T-helper 2 cell treated with Interferon-gamma antibody and Interleukin-4, amounts not matched to agents 100 ng/mL and 5 ng/mL, for 36 hours (primary cell): ENCODE results near the gene HIBADH. TPM values are rescaled to one million over a fixed set of nuclear protein-coding genes. Genes with fewer than 3 reads are reported as not detected.

Experiments used
- intact Hi-C: fragments of 100-400 bp; cut with micrococcal nuclease; formaldehyde crosslinking; loops from one replicate; pipeline ENCODE4 v1.15.1; 2023
- total RNA-seq: library from RNA; stranded (reverse); gene quantifications from 2 replicates; pipeline ENCODE4 v1.2.3, GENCODE V29; 2022

HIBADH gene
- total RNA-seq, result 14.5 TPM in 2 replicates

DNA sequence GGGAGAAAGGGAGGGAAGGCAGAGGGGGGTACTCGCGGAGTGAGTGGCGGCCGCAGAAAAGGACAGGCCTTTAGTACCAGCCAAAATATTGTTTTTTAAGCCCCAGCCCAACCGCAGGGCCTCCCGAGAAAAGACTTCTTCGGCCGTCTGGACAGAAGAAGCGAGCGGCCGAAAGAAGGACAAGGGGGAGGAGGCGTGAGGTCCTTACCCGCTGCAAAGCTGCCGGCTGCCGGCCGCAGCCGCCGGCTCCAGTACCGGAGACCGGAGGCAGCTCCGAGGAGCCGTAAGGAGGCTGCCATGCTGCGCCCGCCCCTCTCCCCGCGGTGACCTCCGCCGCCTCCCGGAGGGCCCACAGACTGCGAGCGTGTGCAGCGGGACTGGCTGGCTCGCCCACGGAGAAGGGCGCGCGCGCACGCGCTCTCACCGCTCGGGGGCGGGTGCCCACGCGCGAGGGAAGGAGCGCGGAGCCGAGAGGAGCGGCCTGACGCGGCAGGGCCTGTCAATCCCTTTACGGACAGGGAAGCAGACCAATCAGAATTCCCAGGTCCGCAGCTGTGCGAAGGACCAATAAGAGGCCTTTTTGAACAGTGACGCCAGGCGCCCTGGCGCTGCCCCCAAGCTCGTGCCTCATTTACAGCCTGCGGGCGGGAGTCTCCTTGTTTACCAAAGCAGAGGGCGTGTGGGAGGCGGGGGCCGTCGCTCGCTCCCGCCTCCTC, at the start of gene HIBADH:
Gene HIBADH (minus strand): TSS at position 394 of the 716 bp plus-strand sequence. CDS start 95 bp downstream, at position 299.
- intact Hi-C loops, result loop anchor here (1.0 to 10.0 kb wide), 4 partner anchors 78 to 1458 kb away; partner anchors contain the start of genes CBX3, HNRNPA2B1, SKAP2 and TAX1BP1

DNA sequence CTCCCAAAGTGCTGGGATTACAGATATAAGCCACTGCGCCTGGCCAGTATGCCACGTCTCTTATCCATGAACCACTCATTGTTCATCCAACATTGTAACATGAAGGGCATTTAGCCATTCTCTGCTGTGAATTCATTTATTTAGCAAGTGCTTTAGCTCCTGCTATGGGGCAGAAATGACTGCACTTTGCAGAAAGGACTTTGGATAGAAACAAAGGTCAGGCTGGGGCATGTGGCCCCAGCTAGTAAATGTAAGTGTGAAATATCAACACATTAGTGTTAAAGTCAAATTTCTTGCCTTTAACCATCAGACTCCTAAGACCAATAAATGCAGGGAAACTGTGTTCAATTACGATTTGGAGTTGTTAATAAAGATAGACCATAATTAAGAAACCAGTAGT, 49.5 kb upstream of the HIBADH start:
- intact Hi-C loops, result no loop called here

DNA sequence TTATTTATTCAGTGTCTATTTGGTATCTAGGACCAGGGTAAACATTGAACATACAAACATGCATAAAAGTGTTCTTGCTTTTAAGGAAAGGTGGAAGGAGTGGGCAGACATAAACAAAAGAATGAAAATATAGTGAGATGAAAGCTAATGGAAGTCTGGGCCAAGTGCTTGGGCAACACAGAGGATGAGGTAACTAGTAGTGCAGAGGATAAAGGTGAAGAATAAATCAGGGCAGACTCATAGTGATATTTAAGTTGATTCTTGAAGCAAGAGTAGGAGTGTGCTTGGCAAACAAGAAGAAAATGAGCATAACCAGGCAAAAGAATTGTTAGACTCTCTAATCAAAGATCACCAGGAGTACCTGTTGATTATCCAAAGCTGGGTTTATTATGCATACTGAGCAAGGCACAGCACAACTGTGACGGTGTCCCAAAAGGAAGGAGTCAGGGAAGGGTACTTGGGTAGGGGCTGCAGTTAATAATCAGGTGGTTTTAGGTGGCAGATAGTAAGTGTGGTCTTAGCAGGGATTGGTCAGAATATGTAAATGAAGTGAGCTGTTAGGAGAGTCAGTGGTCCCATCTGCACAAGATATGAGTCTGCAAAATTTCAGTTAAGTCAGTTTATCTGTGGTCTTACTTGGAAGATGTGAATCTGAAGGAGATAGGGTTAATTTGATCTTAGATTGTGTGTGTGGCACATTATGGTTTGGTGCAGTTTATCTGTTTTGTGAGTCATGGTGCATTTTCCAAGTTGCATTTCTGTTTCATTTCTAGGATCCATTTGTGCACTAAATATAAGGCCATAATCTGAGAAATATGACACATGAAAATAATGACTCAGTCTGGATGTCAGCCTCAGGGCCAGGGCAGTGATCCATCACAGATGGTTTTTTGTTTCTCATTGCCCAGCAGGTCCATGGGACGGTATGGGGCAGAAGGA, 46.7 kb upstream of the HIBADH start:
- intact Hi-C loops, result no loop called here

DNA sequence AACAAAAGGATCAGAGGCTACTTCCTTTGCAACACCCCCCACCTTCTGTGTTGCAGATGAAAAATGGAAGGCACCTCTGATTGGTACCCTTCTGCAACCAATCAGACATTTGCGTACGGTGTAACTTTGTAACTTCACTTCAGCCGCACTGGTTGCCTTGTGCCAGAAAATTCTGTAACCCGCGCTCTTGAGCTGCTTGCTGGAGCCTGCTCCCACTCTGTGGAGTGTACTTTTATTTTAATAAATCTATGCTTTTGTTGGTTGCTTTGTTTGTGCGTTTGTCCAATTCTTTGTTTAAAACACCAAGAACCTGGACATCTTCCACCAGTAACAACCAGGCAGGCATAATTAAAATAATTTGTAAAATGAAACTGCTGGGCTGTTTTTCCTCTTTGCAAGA, 45.8 kb upstream of the HIBADH start:
- intact Hi-C loops, result no loop called here

GRCh38 chr7:27705200-27705594, 42.5 kb upstream of the HIBADH start:
- intact Hi-C loops, result no loop called here

- intact Hi-C loops, result no loop called here
Measured at GRCh38 chr7:27704422-27705199, 41.9 kb upstream of the HIBADH start.

DNA sequence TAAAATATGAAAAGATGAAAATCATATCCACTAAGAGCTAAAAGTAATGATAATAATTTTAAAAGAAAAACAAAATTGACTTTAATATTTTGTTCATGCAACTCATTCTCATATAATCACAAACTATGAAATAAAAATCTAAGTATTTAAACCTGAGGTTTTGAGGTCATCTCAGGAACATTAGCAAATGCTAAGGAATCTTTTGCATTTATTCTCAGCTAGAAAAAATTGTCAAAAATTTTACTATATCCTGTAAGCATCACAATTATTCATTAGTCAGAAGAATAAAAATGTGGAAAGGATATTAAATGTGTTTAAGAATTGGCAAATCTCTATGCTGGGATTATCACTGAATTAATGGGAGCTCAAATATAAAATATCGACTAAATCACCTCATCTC, 40.5 kb upstream of the HIBADH start:
- intact Hi-C loops, result no loop called here

DNA sequence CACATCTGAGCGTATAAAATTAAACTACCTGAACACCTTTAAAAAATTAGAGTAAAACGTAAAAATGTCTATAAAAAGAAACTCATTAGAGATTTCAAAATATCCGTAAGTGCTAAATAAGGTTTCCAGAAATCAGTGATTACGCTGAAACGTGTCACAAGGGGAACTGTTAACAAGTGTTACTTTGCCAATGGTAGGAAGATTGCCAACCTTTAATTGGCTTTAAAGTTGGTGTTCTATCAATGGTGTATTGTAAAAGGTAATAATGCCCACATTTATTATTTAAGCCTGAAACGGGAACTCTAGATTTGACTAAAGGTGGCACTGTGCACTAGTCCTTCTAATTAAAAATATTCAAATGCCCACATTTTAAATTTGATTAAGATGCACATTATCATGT, 37.8 kb upstream of the HIBADH start:
- intact Hi-C loops, result no loop called here

GRCh38 chr7:27699751-27700150, 37.1 kb upstream of the HIBADH start:
- intact Hi-C loops, result no loop called here

DNA sequence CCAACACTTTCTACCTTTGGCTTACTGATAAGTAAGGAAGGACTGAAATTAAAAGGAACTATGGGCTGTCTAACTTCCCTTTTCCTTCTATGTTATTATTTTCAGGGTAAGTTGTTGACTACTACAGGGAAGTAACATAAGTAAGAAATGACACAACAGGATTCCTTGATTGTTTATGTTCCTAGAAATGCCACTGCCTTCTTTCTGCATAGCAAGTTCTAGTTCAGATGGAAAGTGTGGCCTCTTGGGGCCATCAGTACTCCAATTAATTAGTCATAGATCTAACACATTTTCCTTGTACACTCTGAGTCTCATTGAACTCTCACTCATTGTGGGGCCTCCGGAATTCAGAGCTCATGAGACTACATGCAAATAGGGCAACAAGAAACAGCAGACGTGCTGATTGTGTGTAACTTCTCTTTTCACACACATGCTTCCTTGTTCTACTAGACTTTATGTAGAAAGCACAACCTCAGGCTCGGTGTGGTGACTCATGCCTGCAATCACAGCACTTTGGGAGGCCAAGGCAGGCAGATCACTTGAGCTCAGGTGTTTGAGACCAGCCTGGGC, 35.3 kb upstream of the HIBADH start:
- intact Hi-C loops, result no loop called here

GRCh38 chr7:27695096-27695495, 32.4 kb upstream of the HIBADH start:
- intact Hi-C loops, result no loop called here

DNA sequence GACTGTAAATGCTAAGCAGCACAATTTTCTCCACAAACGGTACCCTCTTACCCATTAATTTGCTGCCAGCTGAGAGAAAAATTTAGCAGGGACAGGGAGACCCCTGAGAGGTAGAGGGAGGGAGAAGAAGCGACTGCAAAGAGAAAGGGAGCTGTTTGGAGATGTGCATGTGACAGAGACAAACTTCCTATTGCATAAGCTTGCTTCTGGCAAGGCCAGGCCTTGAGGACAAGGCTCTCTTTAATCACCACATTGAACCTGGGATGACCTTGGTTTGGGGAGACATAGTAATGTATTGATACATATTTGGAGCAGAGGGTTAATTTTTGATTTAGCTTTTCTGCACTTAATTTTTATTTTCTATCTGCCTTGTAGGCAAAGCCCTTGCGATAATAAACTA, 31.1 kb upstream of the HIBADH start:
- intact Hi-C loops, result no loop called here

- intact Hi-C loops, result no loop called here
Measured at GRCh38 chr7:27690649-27691048, 28.0 kb upstream of the HIBADH start.

- intact Hi-C loops, result loop anchor here (2.0 kb wide), 2 partner anchors 85 to 331 kb away; no protein-coding TSS in a partner anchor
Measured at GRCh38 chr7:27689591-27690164, 27.0 kb upstream of the HIBADH start.

DNA sequence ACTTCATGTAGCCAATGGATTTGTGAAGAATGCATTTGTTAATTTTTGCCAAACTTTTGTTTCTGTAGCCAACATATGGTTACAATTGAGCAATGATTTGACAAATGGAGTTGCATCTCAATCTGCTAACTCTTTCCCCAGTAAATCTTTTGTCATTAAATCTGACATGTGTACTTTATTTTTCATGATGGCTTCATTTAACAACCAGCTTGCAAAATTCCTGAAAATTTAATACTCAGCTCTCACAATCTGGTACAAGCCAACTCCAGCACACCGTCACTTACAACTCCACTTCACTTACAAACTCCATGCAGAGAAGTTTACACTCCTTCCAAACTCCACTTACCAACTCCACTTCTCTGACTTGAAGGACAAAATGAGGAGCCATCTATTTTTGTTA, 26.5 kb upstream of the HIBADH start:
- intact Hi-C loops, result loop anchor here (2.0 kb wide), 2 partner anchors 86 to 332 kb away; no protein-coding TSS in a partner anchor

- intact Hi-C loops, result loop anchor here (2.0 kb wide), 2 partner anchors 86 to 332 kb away; no protein-coding TSS in a partner anchor
Measured at GRCh38 chr7:27688646-27689045, 26.0 kb upstream of the HIBADH start.

DNA sequence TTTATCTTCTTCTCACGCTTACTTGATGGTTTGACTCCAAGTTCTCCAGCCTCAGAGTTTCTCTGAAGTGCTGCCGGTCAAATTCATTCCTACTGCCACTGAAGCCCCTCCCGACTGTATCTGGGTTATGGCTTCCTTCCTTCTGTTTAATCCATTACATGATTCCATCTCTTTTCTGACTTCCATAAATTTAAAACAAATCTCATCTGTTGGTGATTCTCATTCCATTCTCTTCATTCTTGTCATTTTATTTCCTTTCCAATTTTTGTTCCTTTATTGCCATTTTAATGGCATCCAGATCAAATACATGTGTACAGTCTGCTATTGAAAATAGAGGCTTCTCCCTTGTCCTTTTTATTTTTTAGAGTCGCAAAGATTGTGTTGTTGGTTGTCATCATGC, 25.4 kb upstream of the HIBADH start:
- intact Hi-C loops, result loop anchor here (2.0 kb wide), 2 partner anchors 87 to 333 kb away; no protein-coding TSS in a partner anchor

- intact Hi-C loops, result no loop called here
Measured at GRCh38 chr7:27686315-27686714, 23.6 kb upstream of the HIBADH start.

GRCh38 chr7:27685893-27686292, 23.2 kb upstream of the HIBADH start:
- intact Hi-C loops, result no loop called here

GRCh38 chr7:27685209-27685608, 22.5 kb upstream of the HIBADH start:
- intact Hi-C loops, result no loop called here

DNA sequence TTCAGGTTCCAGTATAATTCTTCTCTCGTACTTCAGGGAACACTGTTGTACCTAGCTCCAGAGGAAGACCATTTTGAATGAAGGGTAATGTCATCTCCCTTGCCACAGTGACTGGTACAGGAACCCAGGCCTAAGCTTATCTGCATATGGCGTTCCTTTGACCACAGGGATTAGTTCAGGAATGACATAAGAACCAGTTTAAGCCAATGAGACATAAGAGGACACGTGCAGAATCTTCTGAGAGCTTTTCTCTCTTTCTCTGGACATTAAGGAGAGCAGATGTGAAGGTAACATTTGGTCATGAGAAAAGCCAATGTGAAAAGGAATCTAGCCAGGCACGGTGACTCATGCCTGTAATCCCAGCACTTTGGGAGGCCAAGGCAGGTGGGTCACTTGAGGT, 21.8 kb upstream of the HIBADH start:
- intact Hi-C loops, result no loop called here
